Endodermal cell (in vitro differentiated cells): ENCODE results near the gene ZBED1. TPM values are rescaled to one million over a fixed set of nuclear protein-coding genes. Genes with fewer than 3 reads are reported as not detected.
"Not testable (repeated sequence)": the region's sequence is repeated elsewhere in the genome, so short reads cannot be mapped to it uniquely, and the experiment has no call there.

Source experiments
- DNase-seq: peaks from one replicate; pipeline ENCODE4 v3.0.0-alpha.2; 2017
- H3K27ac ChIP-seq: 2 replicates; pipeline ENCODE4 v1.5.1; 2013; ENCODE audit warnings: mild to moderate bottlenecking, low read depth, low read length, moderate library complexity
- H3K27me3 ChIP-seq: 2 replicates; pipeline ENCODE4 v1.6.1; 2013; ENCODE audit warnings: mild to moderate bottlenecking, low read length, moderate library complexity; ENCODE audit not compliant: insufficient read depth, control insufficient read depth, poor library complexity, severe bottlenecking
- H3K36me3 ChIP-seq: 2 replicates; pipeline ENCODE4 v1.7.0; 2013; ENCODE audit warnings: mild to moderate bottlenecking, low read length, moderate library complexity; ENCODE audit not compliant: control insufficient read depth, insufficient read depth
- H3K4me1 ChIP-seq: one replicate; pipeline ENCODE4 v1.7.0; 2013; ENCODE audit warnings: low read length; ENCODE audit not compliant: control insufficient read depth, insufficient read depth
- H3K4me3 ChIP-seq: 2 replicates; pipeline ENCODE4 v1.5.1; 2013; ENCODE audit warnings: mild to moderate bottlenecking, low read length, moderate library complexity
- H3K9ac ChIP-seq: 2 replicates; pipeline ENCODE4 v1.6.1; 2013; ENCODE audit warnings: mild to moderate bottlenecking, low read length, moderate library complexity; ENCODE audit not compliant: poor library complexity, severe bottlenecking; ENCODE audit errors: extremely low read depth
- H3K9me3 ChIP-seq: 2 replicates; pipeline ENCODE4 v1.6.1; 2013; ENCODE audit warnings: mild to moderate bottlenecking, low read length, moderate library complexity; ENCODE audit not compliant: control insufficient read depth
- H3K27ac Mint-ChIP-seq: 2 replicates; pipeline ENCODE4 v1.8.0; 2020; ENCODE audit warnings: mixed read lengths
- H3K27me3 Mint-ChIP-seq: 2 replicates; pipeline ENCODE4 v1.8.0; 2021; ENCODE audit warnings: mild to moderate bottlenecking, mixed read lengths; ENCODE audit not compliant: insufficient read depth
- H3K36me3 Mint-ChIP-seq: 2 replicates; pipeline ENCODE4 v1.8.0; 2020; ENCODE audit warnings: low read depth, mixed read lengths
- H3K4me1 Mint-ChIP-seq: 2 replicates; pipeline ENCODE4 v1.8.0; 2020; ENCODE audit warnings: mixed read lengths
- H3K4me3 Mint-ChIP-seq: 2 replicates; pipeline ENCODE4 v1.8.0; 2020; ENCODE audit warnings: mild to moderate bottlenecking, moderate library complexity, mixed read lengths
- H3K9me3 Mint-ChIP-seq: 2 replicates; pipeline ENCODE4 v1.8.0; 2020; ENCODE audit warnings: mild to moderate bottlenecking, mixed read lengths
- WGBS, 2 experiments: methylation state at CpG; one replicate each; pipeline versions ENCODE4 v1.1.5 to v1.1.7; 2013; ENCODE audit warnings: missing lambda C conversion rate in 2 of 2, mixed read lengths in 1 of 2; ENCODE audit not compliant: insufficient coverage in 1 of 2, insufficient read length in 1 of 2; 5-methylcytosine and 5-hydroxymethylcytosine counted together
- total RNA-seq, 2 donors: library from RNA; stranded (reverse); fragmentation: NEBNext Ultra II Directional in 1 of 2; extraction: Animal tissue kit (Norgen Biotek cat#: 25700) in 1 of 2; gene quantifications; 2 replicates in 1 of 2; 3 replicates in 1 of 2; pipeline ENCODE4 v1.2.1, GENCODE V29; 2021
- TF ChIP-seq, protein P1 (sequence below): fragments of 200-600 bp; sonication (generic); conservative IDR thresholded peaks from 2 replicates; pipeline ENCODE4 v1.5.0; 2021; ENCODE audit warnings: antibody characterized with exemption, mild to moderate bottlenecking

ZBED1 gene
- total RNA-seq, 2 donors from 2014 or later: 55.8 to 71.9 TPM

DNA sequence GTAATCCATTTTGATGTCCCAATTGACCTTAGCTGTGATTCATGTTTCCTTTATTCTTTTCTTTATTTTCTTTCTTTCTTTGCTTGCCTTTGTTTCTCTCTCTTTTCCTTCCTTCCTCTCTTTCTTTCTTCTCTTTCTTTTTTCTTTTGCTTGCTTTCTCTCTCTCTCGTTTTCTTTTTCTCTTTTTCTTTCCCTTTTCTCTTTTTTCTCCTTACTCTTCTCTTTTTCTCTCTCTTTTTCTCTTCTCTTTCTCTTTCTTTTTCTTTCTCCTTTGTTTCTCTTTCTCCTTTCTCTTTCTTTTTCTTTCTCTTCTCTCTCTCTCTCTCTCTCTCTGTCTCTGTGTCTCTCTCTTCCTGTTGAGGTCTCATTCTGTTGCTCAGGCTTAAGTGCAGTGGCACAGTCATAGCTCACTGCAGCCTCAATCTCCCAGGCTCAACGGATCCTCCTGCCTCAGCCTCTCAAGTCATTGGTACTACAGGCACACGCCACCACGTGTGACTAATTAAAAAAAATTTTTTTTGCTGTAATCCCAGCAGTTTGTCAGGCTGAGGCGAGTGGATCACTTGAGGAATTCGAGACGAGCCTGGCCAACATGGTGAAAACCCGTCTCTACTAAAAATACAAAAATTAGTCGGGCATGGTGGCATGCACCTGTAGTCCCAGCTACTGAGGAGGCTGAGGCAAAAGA is 8.0 kb upstream of the ZBED1 start:
- H3K4me3 Mint-ChIP-seq: no peak overlapping the region
- H3K9me3 ChIP-seq: no peaks in the 10 kb centered on the region
- H3K36me3 ChIP-seq: no peaks in the 10 kb centered on the region
- H3K9ac ChIP-seq: no peak overlapping the region
- no peak overlapping the region for H3K4me3 ChIP-seq
- H3K27me3 ChIP-seq: no peaks in the 10 kb centered on the region
- 92 to 94% methylated on average over 8 to 9 of the region's 9 CpGs for WGBS, 2 experiments
- TF ChIP-seq, protein P1, sequence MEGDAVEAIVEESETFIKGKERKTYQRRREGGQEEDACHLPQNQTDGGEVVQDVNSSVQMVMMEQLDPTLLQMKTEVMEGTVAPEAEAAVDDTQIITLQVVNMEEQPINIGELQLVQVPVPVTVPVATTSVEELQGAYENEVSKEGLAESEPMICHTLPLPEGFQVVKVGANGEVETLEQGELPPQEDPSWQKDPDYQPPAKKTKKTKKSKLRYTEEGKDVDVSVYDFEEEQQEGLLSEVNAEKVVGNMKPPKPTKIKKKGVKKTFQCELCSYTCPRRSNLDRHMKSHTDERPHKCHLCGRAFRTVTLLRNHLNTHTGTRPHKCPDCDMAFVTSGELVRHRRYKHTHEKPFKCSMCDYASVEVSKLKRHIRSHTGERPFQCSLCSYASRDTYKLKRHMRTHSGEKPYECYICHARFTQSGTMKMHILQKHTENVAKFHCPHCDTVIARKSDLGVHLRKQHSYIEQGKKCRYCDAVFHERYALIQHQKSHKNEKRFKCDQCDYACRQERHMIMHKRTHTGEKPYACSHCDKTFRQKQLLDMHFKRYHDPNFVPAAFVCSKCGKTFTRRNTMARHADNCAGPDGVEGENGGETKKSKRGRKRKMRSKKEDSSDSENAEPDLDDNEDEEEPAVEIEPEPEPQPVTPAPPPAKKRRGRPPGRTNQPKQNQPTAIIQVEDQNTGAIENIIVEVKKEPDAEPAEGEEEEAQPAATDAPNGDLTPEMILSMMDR: no peak
- peaks cover 4% of the 10 kb centered on the region for H3K4me1 Mint-ChIP-seq
- H3K9me3 Mint-ChIP-seq: peaks cover 5% of the 10 kb centered on the region
- H3K36me3 Mint-ChIP-seq: no peaks in the 10 kb centered on the region
- H3K27ac Mint-ChIP-seq: no peak overlapping the region
- no peak for DNase-seq
- H3K4me1 ChIP-seq: no peaks in the 10 kb centered on the region
- no peak overlapping the region for H3K27ac ChIP-seq
- H3K27me3 Mint-ChIP-seq: no peaks in the 10 kb centered on the region

DNA sequence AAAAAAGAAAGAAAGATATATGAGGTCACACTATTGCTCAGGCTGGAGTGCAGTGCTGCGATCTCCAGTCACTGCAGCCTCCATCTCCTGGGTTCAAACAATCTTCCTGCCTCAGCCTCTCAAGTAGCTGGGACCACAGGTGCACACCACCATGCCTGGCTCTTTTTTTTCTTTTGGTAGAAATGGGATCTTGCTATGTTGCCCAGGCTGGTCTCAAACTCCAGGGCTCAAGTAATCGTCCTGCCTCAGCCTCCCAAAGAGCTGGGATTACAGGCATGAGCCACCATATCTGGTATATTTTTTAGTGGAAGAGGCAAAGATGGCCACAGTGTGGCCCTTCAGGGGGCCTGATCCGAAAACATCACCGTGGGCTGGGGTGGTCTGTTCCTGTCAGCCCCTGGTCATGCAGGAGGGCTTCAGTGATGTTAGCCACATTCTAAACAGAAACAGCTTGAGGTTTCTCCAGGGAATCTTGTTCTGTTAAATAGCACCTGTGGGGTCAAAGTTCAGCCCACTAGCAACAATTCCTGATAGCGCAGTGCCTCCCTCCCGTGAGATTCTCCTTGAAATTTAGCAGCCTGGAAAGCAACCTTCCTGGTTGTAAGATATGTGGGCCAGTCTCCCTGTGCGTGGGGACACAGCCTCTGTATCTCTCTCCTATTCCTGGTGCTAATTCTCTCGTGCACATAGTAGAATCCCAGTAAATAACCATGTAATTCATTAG is 7.3 kb upstream of the ZBED1 start:
- no peak overlapping the region for H3K27ac Mint-ChIP-seq
- H3K27me3 Mint-ChIP-seq: no peaks in the 10 kb centered on the region

DNA sequence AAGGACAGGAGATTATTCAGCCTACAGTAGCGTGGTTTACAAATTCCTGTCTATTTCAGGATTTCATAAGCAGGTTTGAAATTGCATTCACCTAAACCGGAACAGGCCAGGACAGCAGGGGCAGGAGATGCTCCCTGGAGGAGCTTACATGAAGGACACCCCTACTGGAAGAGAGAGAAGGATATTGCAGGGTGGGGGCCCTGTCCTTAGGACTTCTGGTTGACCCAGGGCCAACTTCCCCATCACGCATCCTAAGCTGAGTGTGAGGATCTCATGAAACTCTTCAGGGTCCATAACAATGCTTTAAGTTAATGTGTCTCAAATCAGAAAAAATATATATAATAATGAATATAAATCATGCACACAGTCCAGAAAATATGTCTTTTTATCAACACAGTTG is 6.4 kb upstream of the ZBED1 start:
- H3K36me3 Mint-ChIP-seq: no peaks in the 10 kb centered on the region
- no peaks in the 10 kb centered on the region for H3K4me1 ChIP-seq
- WGBS, 2 experiments: 95 to 96% methylated on average over 2 to 3 of the region's 3 CpGs

More for the DNA sequence above, 7.3 kb upstream of the ZBED1 start:
- WGBS, 2 experiments: 86 to 93% methylated on average over 5 to 7 of the region's 8 CpGs
- peaks cover 4% of the 10 kb centered on the region for H3K4me1 Mint-ChIP-seq
- no peak overlapping the region for H3K27ac ChIP-seq
- peaks cover 5% of the 10 kb centered on the region for H3K9me3 Mint-ChIP-seq
- no peak overlapping the region for H3K4me3 ChIP-seq
- DNase-seq: no peak
- H3K4me1 ChIP-seq: no peaks in the 10 kb centered on the region
- H3K36me3 ChIP-seq: no peaks in the 10 kb centered on the region
- H3K9me3 ChIP-seq: no peaks in the 10 kb centered on the region
- no peaks in the 10 kb centered on the region for H3K27me3 ChIP-seq
- H3K36me3 Mint-ChIP-seq: no peaks in the 10 kb centered on the region
- no peak overlapping the region for H3K4me3 Mint-ChIP-seq
- no peak overlapping the region for H3K9ac ChIP-seq
- TF ChIP-seq, protein P1: no peak

DNA sequence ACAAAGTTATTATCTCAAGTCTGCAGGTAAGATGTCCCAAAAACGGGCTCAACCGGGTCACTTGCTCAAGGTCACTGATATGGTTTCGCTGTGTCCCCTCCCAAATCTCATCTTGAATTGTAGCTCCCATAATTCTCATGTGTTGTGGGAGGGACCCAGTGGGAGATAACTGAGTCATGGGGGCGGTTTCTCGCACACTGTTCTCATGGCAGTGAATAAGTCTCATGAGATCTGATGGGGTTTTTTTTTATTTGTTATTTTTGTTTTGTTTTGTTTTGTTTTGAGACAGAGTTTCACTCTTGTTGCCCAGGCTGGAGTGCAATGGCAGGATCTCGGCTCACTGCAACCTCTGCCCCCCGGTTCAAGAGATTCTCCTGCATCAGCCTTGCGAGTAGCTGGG is 4.6 kb upstream of the ZBED1 start:
- H3K36me3 Mint-ChIP-seq, H3K4me3 ChIP-seq, H3K9me3 Mint-ChIP-seq, H3K9me3 ChIP-seq, H3K4me3 Mint-ChIP-seq, H3K36me3 ChIP-seq, H3K27ac Mint-ChIP-seq, DNase-seq, H3K27me3 ChIP-seq, H3K9ac ChIP-seq, H3K4me1 ChIP-seq, H3K27me3 Mint-ChIP-seq, H3K27ac ChIP-seq: not testable (repeated sequence)
- whole genome bisulfite sequencing, 2 experiments: 93 to 94% methylated on average over 4 to 8 of the region's 8 CpGs
- peaks cover 10% of the 10 kb centered on the region for H3K4me1 Mint-ChIP-seq

More for the DNA sequence above, 6.4 kb upstream of the ZBED1 start:
- H3K4me1 Mint-ChIP-seq: peaks cover 7% of the 10 kb centered on the region
- no peak overlapping the region for H3K4me3 Mint-ChIP-seq
- H3K4me3 ChIP-seq: no peak overlapping the region
- H3K27ac ChIP-seq: no peak overlapping the region
- no peaks in the 10 kb centered on the region for H3K27me3 Mint-ChIP-seq
- no peak overlapping the region for H3K27ac Mint-ChIP-seq
- H3K9me3 ChIP-seq: no peaks in the 10 kb centered on the region
- TF ChIP-seq, protein P1: no peak
- peaks cover 5% of the 10 kb centered on the region for H3K9me3 Mint-ChIP-seq
- H3K27me3 ChIP-seq: no peaks in the 10 kb centered on the region
- no peaks in the 10 kb centered on the region for H3K36me3 ChIP-seq
- DNase-seq: no peak
- no peak overlapping the region for H3K9ac ChIP-seq
